ENCODE measurements around the gene LCN1.
A peak's percentile ranks its signal among the peaks of the same experiment; 100 is the strongest.
"Not testable (repeated sequence)": the region's sequence is repeated elsewhere in the genome, so short reads cannot be mapped to it uniquely, and the experiment has no call there.

Gene LCN1

DNA sequence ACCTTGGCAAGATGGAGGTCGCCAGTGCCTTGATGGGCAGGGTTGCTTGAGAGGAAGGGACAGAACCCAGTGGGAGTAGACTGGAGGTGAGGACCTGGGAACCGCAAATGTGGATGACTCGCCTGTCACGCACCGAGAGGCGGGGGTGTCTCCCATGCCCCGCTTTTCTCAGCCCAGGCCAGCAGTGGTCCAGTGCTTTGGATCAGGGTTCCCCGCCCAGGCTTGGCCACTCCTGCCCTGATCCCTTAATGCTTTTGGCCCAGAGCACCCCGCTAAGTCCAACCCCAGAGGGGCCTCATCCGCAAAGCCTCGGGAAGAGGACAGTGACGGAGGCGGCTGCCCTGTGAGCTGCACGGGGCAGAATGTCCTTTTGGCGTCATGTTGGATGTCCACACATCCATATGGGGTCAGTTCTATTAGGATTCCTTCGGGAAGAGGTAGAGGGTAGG, 18.3 kb upstream of the LCN1 start:
- in situ Hi-C loops (cut with MboI; ENCODE audit: low pct_unique_long_range_greater_than_20kb, low sequenced_read_pairs), result no loop called here
- DNase-seq, result no peak

DNA sequence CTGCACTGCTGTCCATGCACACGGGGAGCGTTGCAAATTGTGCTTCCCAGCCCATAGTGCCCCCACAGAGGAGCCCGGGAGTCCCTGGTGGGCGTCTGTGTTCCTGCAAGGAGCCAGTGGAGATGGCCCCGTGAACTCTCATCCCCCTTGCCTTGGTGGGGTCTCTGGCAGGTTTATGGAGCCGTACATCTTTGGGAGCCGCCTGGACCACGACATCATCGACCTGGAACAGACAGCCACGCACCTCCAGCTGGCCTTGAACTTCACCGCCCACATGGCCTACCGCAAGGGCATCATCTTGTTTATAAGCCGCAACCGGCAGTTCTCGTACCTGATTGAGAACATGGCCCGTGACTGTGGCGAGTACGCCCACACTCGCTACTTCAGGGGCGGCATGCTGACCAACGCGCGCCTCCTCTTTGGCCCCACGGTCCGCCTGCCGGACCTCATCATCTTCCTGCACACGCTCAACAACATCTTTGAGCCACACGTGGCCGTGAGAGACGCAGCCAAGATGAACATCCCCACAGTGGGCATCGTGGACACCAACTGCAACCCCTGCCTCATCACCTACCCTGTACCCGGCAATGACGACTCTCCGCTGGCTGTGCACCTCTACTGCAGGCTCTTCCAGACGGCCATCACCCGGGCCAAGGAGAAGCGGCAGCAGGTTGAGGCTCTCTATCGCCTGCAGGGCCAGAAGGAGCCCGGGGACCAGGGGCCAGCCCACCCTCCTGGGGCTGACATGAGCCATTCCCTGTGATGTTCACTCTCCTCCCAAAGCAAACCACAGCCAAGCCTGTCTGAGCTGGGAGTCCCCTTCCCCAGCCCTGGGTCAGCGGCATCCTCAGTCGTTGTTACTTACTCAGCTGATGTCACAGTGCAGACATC, 17.6 kb upstream of the LCN1 start:
- DNase-seq, result no peak
- in situ Hi-C loops (cut with MboI; ENCODE audit: low pct_unique_long_range_greater_than_20kb, low sequenced_read_pairs), result no loop called here

DNA sequence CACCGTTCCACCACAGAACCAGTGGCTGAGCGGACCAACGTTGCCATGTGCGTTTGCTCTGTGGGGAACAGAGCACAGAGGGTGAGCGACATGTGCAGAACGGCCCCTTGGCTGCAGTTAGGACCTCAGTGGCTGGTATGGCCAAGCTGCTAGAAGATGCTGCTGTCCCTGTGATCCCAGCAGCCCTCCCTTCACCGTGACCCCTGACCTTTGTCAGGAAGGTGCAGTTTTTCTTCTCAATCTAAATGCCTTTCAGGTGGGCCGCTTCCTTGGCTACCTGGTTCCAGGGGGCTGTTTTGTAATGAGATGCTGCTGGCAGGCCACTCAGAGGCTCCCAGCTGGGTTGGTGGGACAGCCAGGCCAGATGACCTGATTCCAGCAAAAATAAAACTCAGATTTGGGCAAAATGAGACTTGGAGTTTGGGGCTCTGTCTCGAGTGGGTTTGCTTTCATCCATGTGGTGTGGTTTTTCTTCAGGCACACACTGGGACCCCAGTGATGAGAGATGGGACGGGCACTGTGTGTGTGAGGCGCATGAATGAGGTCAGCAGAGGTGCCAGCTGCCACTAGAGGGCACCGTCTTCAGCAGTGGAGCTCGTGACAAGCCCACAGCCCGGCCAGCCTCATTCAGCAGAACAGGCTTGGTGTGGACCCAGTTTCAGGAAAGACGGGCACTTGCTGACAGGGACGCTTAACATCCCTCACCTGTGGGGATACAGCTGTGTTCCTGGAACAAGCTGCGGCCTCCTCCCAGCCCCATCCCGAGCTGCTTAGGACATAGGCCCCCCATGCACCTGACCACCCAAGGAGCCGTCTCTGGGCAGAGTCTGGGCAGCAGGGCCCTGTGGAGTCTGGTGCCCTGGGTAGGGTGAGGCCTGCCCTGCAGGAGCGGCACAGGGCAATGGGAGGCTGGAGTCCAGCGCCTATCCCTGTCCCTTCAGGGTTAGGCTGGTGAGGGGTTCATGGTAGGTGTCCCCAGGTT, 16.7 kb upstream of the LCN1 start:
- in situ Hi-C loops (cut with MboI; ENCODE audit: low pct_unique_long_range_greater_than_20kb, low sequenced_read_pairs), result no loop called here
- DNase-seq, result peak; percentile 52

DNA sequence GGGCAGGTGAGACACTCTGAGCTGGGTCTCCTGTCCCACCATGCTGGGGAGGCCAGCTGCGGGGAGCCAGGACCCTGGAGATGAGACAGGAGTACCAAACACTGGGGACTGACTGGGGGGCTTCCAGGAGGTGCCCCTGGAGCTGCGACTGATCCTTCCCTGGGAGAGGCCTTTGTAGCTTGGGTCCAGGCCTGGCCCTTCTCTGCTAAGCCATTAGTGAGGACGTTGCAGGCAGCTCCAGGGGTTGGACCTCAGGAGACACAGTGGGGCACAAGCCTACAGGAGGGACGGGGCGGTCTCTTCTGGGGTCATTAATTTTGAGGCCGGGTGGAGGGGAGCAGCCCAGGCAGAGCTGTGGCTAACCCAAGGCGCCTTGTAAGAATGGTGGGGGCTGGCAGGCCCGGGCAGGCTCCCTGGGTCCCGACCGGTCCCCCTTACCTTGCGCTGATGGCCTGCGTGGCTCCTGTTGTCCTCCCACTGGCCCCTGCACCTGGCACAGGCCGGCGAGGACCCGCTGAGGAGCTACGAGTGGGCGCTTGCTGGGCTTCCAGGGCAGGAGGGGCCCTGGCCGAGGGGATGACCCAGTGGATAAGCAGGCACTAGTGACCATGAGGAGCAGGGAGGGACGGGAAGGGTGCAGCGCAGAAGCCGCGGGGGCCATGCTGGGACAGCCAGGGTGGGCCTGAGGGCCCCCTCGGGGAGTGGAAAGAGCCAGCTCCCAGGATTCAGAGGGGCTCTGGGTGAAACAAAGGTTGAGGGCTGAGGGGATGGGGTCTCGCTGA, 15.6 kb upstream of the LCN1 start:
- no peak for DNase-seq

DNA sequence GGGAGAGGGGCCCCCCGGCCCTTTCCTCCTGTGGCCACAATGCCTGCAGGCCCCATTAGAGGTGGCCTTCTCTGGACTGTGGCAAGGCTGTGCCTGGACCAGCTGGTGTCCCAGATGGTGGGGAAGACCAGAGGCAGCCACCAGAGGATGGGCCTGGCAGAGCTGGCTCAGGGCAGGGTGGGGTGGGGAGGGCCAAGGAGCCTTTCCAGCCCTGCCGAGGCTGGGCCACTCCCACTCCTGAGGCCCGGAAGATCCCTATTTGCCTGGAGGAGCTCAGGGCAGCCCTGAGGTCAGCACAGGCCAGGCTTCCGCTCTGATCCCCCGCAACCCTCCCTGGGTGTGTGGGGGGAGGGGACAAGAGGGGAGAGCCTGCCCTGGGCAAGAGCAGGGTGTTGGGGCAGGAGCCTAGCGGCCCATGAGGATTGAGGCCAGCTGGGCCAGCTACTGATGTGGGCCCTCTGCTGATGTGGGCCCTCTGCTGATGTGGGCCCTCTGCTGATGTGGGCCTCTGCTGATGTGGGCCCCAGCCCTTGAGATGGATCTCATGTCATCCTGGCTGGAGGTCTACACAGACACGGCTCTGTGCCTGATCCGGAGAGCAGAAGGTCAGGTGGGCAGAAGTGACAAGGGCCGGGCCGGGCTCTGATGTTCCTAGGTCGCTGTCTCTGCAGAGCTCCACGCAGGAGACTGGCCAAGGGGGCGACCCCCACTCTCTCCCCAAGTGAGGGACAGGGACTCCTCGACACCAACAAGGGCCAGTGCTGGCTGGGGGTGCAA, 14.7 kb upstream of the LCN1 start:
- DNase-seq, result peak; percentile 30
- in situ Hi-C loops (cut with MboI; ENCODE audit: low pct_unique_long_range_greater_than_20kb, low sequenced_read_pairs), result no loop called here

More for the DNA sequence above, 15.6 kb upstream of the LCN1 start:
- in situ Hi-C loops (cut with MboI; ENCODE audit: low pct_unique_long_range_greater_than_20kb, low sequenced_read_pairs), result no loop called here

DNA sequence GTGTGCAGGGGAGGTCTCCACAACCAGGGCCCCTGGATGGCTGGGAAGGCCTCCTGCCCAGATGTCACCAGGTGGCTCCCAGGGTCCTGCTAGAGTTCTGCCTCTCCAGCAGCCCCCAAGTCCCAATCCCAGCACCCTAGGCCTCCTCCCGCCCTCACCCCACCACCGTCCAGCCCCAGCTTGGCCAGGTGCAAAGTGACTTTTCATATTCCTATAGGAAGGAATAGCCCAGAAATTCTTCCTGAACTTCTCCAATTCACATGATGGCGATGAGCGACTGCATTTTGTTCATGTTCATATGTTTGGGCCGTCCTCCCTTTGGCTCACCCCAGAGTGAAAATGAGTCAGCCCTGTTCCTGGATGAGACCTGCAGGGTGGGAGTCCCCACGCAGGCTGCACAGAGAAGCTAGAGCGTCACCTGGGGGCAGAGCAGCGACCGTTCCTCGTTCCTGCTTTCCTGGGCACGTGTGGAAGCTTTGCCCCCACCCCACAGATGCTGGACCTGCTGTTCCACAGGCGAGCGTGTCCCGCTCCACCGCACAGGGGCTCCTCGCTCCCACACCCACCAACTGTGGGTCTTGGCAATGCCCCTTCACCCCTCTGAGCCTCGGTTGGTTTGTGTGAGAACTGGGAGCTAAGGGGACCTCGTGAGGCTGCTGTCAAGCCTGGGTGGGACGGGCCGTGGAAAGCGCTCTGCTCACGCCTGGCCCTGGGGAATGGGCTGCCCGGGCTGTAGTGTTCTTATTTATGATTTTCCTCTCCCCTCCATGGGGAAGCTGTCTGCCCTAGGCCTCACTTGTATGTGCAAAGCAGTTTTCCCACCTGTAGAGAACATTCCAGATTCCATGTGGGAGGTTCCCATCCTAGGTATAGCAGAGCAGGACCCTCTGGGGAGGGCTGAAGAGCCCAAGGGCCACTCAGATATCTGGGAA, 13.9 kb upstream of the LCN1 start:
- in situ Hi-C loops (cut with MboI; ENCODE audit: low pct_unique_long_range_greater_than_20kb, low sequenced_read_pairs), result no loop called here
- no peak for DNase-seq

DNA sequence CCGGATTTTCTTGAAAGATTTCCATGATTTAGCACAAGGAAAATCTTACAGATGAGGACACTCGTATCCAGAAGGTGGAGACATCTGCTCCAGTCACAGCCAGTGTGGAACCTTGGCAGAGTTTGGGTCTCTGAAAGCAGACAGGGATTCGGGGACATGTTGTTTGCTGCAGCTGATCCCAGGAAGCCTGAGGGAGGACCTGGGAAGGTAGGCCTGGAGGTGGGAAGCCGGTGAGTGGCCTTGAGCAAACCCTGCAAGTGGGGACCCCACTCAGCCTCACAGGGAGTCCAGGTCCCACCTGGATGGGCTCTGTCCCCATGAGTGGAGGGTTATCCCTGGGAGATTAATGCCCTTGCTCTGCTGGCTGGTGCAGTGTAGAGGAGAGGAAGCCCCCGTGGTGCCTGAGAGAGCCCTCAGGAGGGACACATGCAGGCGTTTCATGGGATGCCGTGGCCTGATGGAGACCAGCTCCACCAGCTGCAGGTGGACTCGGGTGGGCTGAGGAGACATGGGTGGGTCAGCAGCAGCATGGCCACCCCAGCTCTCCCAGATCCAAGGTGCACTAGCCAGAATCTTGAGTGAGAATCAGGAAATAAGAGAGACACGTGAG, 12.9 kb upstream of the LCN1 start:
- in situ Hi-C loops (cut with MboI; ENCODE audit: low pct_unique_long_range_greater_than_20kb, low sequenced_read_pairs), result no loop called here

DNA sequence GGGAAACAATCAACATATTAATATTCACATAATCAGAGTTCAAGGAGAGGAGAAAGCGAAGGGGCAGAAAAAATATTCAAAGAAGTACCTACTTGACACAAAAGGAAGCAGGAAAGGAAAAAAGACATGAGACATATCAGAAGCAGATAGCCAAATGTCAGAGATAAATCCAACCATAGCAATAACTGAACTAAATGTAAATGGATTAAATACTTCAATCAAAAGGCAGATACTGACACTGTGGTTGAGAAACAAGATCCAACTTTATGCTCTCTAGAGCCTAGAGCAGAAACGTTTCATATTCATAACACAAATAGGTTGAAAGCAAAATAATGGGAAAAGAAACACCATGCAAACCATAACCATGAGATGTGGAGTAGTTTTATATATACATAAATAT, 11.8 kb upstream of the LCN1 start:
- DNase-seq, result no peak
- in situ Hi-C loops (cut with MboI; ENCODE audit: low pct_unique_long_range_greater_than_20kb, low sequenced_read_pairs), result no loop called here

More for the DNA sequence above, 12.9 kb upstream of the LCN1 start:
- DNase-seq, result no peak

DNA sequence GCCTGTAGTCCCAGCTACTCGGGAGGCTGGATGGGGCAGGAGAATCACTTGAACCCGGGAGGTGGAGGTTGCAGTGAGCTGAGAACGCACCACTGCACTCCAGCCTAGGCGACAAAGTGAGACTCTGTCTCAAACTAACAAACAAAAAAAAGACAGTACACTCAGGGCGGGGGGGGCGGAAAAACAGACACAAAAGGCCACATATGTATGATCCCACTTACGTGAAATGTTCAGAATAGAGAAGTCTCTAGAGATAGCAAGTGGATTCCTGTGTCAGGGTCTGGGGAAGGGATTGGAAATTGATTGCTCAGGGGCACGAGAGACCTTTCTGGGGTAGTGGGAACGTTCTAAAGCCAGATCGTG, 9.0 kb upstream of the LCN1 start:
- in situ Hi-C loops (cut with MboI; ENCODE audit: low pct_unique_long_range_greater_than_20kb, low sequenced_read_pairs), result no loop called here
- DNase-seq, result no peak

DNA sequence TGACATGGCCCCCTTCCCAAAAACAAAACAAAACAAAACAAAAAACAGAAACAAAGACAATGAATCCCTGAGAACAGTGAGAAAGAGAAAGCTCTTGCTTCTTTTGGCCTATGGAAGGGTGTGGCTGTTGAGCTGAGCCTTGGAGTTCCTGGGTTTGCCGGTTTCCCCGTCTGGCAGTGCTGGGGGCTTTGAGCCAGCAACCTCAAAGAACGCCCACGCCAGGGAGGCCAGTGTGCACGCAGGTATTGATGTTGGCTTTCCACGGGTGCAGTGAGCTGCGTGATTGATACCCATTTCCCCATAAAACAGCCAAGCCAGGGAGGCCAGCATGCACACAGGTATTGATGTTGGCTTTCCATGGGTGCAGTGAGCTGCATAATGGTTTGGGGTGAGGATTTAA, 8.3 kb upstream of the LCN1 start:
- no peak for DNase-seq
- in situ Hi-C loops (cut with MboI; ENCODE audit: low pct_unique_long_range_greater_than_20kb, low sequenced_read_pairs), result no loop called here

DNA sequence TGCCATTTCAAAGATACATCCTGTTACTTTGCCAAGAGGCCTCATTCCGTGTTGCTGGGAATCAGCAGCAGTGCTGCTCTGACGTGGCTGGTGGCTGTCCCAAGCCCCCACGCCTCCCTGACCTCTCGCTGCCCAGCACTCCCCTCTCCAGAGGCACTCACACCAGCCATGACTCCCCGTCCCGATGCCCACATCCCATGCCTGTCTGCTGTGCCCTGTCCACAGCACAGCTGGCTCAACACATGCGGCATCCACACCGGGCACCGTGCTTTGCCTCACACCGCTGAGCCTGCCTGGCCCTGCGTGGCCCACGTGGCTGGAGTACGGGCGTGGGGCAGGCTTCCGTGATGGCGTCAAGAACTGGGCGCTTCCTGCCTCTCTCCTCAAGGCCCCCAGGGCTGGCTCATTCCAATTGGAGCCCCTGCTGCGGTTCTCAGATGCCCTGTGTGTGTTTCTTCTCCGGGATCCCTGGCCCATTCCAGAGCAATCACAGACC, 7.8 kb upstream of the LCN1 start:
- no peak for DNase-seq
- in situ Hi-C loops (cut with MboI; ENCODE audit: low pct_unique_long_range_greater_than_20kb, low sequenced_read_pairs), result no loop called here

DNA sequence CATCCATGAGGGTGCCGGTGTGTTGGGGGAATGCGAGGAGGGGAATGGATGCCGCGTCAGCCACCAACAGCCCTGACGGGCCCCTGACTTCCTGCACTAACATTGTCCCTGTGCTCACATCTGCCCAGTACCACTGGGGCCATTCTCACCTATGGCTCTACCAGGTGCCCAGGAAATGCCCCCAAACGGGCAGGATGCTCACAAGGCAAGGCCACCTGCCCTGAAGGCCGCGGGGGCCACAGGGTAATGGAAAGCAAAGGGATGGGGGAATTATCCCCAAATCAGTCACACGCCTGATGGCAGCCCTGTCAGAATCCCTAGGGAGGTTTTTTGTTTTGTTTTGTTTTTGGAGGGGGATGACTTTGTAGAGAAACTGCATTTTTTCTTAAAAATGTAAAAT, 7.3 kb upstream of the LCN1 start:
- DNase-seq, result not testable (repeated sequence)

DNA sequence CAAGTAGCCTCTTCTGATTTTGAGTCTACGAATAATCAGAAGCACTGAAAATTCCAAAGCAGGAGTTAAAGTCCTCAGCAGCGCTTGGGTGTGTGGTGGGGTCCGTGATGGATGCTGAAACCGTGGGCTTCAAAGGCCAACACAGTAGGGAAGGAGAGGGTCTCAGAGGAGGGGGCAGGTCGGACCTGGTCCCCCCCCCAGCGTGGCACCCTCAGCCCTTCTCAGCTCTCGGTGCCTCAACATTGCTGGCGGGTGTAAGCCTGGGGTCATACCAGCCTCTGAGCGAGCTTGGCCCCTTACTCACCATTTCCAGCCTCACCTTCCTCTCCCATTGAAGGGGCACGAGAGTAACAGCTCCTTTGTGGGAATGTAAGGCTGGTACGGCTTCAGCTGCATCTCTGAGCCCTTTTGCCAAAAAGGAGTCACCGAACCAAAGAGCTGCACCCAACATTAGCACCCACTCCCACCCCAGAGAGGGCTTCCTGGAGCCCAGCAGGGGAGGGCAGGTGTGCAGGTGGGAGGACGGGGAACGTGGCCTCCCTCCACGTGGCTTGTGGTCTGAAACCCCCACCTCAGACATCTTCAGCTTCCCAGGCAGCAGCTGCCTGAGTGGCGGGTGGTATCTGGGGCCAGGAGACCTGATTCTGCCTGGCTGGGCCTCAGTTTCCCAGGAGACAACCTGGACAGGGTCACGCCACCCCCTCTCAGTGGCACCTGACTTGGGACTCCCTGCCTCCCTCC, 6.7 kb upstream of the LCN1 start:
- no peak for DNase-seq
- in situ Hi-C loops (cut with MboI; ENCODE audit: low pct_unique_long_range_greater_than_20kb, low sequenced_read_pairs), result no loop called here

More for the DNA sequence above, 7.3 kb upstream of the LCN1 start:
- in situ Hi-C loops (cut with MboI; ENCODE audit: low pct_unique_long_range_greater_than_20kb, low sequenced_read_pairs), result not testable (repeated sequence)

DNA sequence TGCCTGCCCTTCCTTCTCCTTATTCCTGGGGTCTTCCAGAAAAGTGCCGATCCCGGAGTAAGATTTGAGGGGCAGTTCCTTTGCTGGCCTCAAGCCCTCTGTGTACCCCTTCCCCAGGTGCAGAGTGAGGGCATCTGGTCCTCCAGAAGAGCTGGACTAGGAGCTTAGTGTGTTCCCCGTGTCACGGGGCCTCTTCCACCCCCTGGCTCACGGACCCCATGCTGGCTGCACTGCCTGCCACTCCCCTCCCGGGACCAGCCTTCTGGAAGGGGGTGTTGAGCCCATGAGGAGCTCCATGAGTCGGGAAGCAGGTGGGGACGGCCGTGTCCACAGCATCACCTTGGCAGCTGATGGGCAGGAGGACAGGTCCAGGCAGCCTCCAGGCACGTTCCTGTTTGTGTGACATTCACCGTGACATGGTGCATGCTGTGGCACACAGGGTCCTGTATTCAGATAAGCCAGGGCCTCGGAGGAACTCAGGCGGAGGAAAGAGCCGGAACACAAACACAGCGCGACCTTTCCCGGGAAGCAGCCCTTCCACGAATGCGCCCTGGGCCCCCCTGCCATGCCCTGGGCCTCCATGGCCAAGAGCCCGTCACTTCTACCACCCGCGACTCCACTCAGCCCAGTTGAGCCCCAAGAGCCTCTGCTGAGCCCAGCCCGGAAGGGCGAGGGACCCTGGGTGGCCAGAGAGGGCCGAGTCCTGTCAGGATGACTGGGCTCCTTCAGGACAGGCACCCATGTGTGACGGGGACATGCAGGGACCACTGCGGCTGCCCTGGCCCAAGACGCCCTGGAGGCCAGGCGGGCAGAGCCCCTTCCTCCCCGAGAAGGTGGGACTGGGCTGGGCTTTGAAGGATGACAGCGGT, 5.9 kb upstream of the LCN1 start:
- in situ Hi-C loops (cut with MboI; ENCODE audit: low pct_unique_long_range_greater_than_20kb, low sequenced_read_pairs), result no loop called here
- no peak for DNase-seq

DNA sequence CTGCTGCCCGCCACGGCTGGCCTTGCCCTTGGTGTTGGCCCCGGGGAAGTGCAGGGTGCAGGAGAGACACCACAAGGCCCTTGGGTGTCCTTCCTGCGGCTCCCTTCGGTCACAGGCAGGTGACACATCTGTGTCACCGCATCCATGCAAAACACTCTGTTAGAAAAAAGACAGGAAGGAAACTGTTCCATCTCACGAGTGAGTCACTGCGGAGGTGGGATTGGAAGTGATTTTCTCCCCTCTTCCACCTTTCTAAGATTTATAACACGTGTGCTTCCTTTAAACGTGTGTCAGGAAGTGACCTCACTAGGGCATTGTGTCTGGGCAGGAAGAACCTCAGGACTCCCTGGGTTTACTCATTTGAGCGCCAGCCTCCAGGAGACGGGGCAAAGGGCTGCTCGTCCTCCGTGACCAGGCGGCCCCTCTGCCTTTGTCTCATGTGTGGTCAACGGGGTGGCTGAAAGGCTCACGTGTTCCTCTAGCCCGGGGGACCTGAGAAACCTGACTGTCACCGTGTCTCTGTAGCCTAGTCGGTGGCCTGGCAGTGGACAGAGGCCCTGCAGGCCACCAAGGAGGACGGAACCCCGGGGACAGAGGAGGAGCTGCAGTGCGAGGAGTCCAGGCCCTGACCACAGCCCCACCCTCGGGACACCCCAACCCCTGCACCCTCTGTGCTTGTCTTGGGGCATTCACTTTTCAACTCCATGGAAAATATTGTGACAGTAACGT, 4.9 kb upstream of the LCN1 start:
- in situ Hi-C loops (cut with MboI; ENCODE audit: low pct_unique_long_range_greater_than_20kb, low sequenced_read_pairs), result no loop called here

More for the DNA sequence above, 4.9 kb upstream of the LCN1 start:
- no peak for DNase-seq
